IMR-90 (cell line): ENCODE measurements around the gene IFIT2. TPM values are rescaled to one million over a fixed set of nuclear protein-coding genes. Genes with fewer than 3 reads are reported as not detected.
A peak's percentile ranks its signal among the peaks of the same experiment; 100 is the strongest.

Source experiments
- ATAC-seq: fragments of 200-7000 bp; cut with Tn5 transposase; 2 replicates; pipeline ENCODE4 v1.9.1; 2020; ENCODE audit warnings: low read depth, mild to moderate bottlenecking, moderate library complexity
- BruUV-seq: library from RNA; stranded (reverse); fragments of 400-500 nt; replicated peaks from 2 replicates; lab custom pipeline; 2021; lab: Mats Ljungman, UMichigan
- CTCF ChIA-PET: fragments of 300-600 bp; formaldehyde crosslinking; extraction: SDS; loops from one replicate; lab custom pipeline; 2021; ENCODE audit warnings: antibody characterized with exemption; lab: Yijun Ruan, JAX
- POLR2A ChIA-PET: fragments of 300-600 bp; sonication (Branson Sonifier 250); formaldehyde crosslinking; loops from one replicate; lab custom pipeline; 2022; ENCODE audit warnings: antibody characterized with exemption; ENCODE audit not compliant: unreplicated experiment; lab: Charles Lee
- DNase-seq: peaks from one replicate; pipeline ENCODE4 v3.0.0; 2013
- H2AFZ ChIP-seq: replicated peaks from 2 replicates; pipeline ENCODE3; 2013; ENCODE audit warnings: low read length, mild to moderate bottlenecking; ENCODE audit not compliant: poor library complexity
- H2AK5ac ChIP-seq: 2 replicates; pipeline ENCODE4 v1.6.1; 2013; ENCODE audit warnings: low read depth, low read length, inconsistent platforms
- H2AK9ac ChIP-seq: replicated peaks from 2 replicates; pipeline ENCODE3; 2013; ENCODE audit warnings: mild to moderate bottlenecking, low read depth, low read length, moderate library complexity; ENCODE audit not compliant: poor library complexity
- H2BK120ac ChIP-seq: 2 replicates; pipeline ENCODE4 v1.6.1; 2013; ENCODE audit warnings: low read depth, low read length, inconsistent platforms
- H2BK15ac ChIP-seq: 3 replicates; pipeline ENCODE4 v1.6.1; 2013; ENCODE audit warnings: low read depth, low read length, inconsistent platforms
- H2BK20ac ChIP-seq: 2 replicates; pipeline ENCODE4 v1.6.1; 2013; ENCODE audit warnings: low read depth, mild to moderate bottlenecking, inconsistent platforms, low read length, moderate library complexity
- H2BK5ac ChIP-seq: 2 replicates; pipeline ENCODE4 v1.6.1; 2013; ENCODE audit warnings: mild to moderate bottlenecking, low read depth, low read length, inconsistent platforms; ENCODE audit not compliant: poor library complexity, severe bottlenecking
- H3K14ac ChIP-seq: replicated peaks from 2 replicates; pipeline ENCODE4 v1.6.1; 2013; ENCODE audit warnings: low read depth, low read length, inconsistent platforms
- H3K18ac ChIP-seq: 2 replicates; pipeline ENCODE4 v1.6.1; 2013; ENCODE audit warnings: low read depth, low read length, control low read depth
- H3K23ac ChIP-seq: 2 replicates; pipeline ENCODE4 v1.6.1; 2013; ENCODE audit warnings: low read depth, low read length, inconsistent platforms
- H3K27ac ChIP-seq: 2 replicates; pipeline ENCODE4 v1.5.1; 2013; ENCODE audit warnings: mild to moderate bottlenecking, control low read depth, low read length; ENCODE audit not compliant: insufficient read depth
- H3K27me3 ChIP-seq: 2 replicates; pipeline ENCODE4 v1.6.1; 2013; ENCODE audit warnings: low read length; ENCODE audit not compliant: control insufficient read depth, insufficient read depth
- H3K36me3 ChIP-seq: 2 replicates; pipeline ENCODE4 v1.6.1; 2013; ENCODE audit warnings: low read length, mixed read lengths; ENCODE audit not compliant: control insufficient read depth, insufficient read depth
- H3K4ac ChIP-seq: 2 replicates; pipeline ENCODE4 v1.6.1; 2013; ENCODE audit warnings: low read depth, low read length, inconsistent platforms
- H3K4me1 ChIP-seq: 2 replicates; pipeline ENCODE4 v1.6.1; 2013; ENCODE audit warnings: low read length, mixed read lengths; ENCODE audit not compliant: control insufficient read depth, insufficient read depth
- H3K4me2 ChIP-seq: 2 replicates; pipeline ENCODE4 v1.6.1; 2013; ENCODE audit warnings: low read depth, mild to moderate bottlenecking, control low read depth, low read length, moderate library complexity
- H3K4me3 ChIP-seq: 2 replicates; pipeline ENCODE4 v1.5.1; 2013; ENCODE audit warnings: low read depth, mild to moderate bottlenecking, control low read depth, low read length, moderate library complexity; ENCODE audit not compliant: insufficient read depth
- H3K56ac ChIP-seq: 2 replicates; pipeline ENCODE4 v1.6.1; 2013; ENCODE audit warnings: low read length, inconsistent platforms; ENCODE audit not compliant: insufficient read depth; ENCODE audit errors: extremely low read depth
- H3K79me1 ChIP-seq, 2 experiments: 2 replicates each; pipeline ENCODE4 v1.6.1; 2013; ENCODE audit warnings: low read length in 2 of 2, inconsistent platforms in 1 of 2, low read depth in 1 of 2
- H3K9ac ChIP-seq: 2 replicates; pipeline ENCODE4 v1.6.1; 2013; ENCODE audit warnings: low read depth, low read length, control low read depth
- H3K9me1 ChIP-seq: 2 replicates; pipeline ENCODE4 v1.6.1; 2013; ENCODE audit warnings: low read length, inconsistent platforms; ENCODE audit not compliant: insufficient read depth
- H3K9me3 ChIP-seq: 2 replicates; pipeline ENCODE4 v1.6.1; 2013; ENCODE audit warnings: low read length; ENCODE audit not compliant: control insufficient read depth, insufficient read depth
- H4K20me1 ChIP-seq: 2 replicates; pipeline ENCODE4 v1.6.1; 2013; ENCODE audit warnings: low read length, inconsistent platforms; ENCODE audit not compliant: insufficient read depth
- H4K5ac ChIP-seq: 2 replicates; pipeline ENCODE4 v1.6.1; 2013; ENCODE audit warnings: mild to moderate bottlenecking, low read depth, low read length, control low read depth
- H4K8ac ChIP-seq, 2 experiments: 2 replicates each; pipeline ENCODE4 v1.6.1; 2013; ENCODE audit warnings: low read depth in 2 of 2, low read length in 2 of 2, control low read depth in 1 of 2, inconsistent platforms in 1 of 2
- H4K91ac ChIP-seq: 2 replicates; pipeline ENCODE4 v1.6.1; 2013; ENCODE audit warnings: low read depth, low read length, inconsistent platforms; ENCODE audit not compliant: insufficient read depth
- BHLHE40 ChIP-seq: fragments of 150-350 bp; IDR thresholded peaks from 2 replicates; pipeline ENCODE4 v1.6.1; 2016; ENCODE audit warnings: mild to moderate bottlenecking, low read depth, low read length
- CEBPB ChIP-seq: IDR thresholded peaks from 2 replicates; pipeline ENCODE4 v1.6.1; 2012; ENCODE audit warnings: low read depth, low read length, improper control_type of control experiment
- CTCF ChIP-seq: conservative IDR thresholded peaks from 2 replicates; pipeline ENCODE4 v1.5.1; 2012; ENCODE audit warnings: mild to moderate bottlenecking, low read depth, low read length, improper control_type of control experiment
- ELK1 ChIP-seq: fragments of 150-350 bp; IDR thresholded peaks from 2 replicates; pipeline ENCODE4 v1.6.1; 2016; ENCODE audit warnings: low read depth, mild to moderate bottlenecking, low read length, moderate library complexity, borderline replicate concordance
- MAFK ChIP-seq: IDR thresholded peaks from 2 replicates; pipeline ENCODE4 v1.6.1; 2012; ENCODE audit warnings: low read depth, low read length, improper control_type of control experiment
- MXI1 ChIP-seq: IDR thresholded peaks from 2 replicates; pipeline ENCODE4 v1.6.1; 2012; ENCODE audit warnings: low read depth, mild to moderate bottlenecking, low read length, moderate library complexity, borderline replicate concordance
- NFE2L2 ChIP-seq: fragments of 150-350 bp; IDR thresholded peaks from 2 replicates; pipeline ENCODE4 v1.6.1; 2016; ENCODE audit warnings: low read depth, mild to moderate bottlenecking, low read length
- RAD21 ChIP-seq: IDR thresholded peaks from 2 replicates; pipeline ENCODE4 v1.6.1; 2012; ENCODE audit warnings: low read length, improper control_type of control experiment
- RCOR1 ChIP-seq: IDR thresholded peaks from 2 replicates; pipeline ENCODE4 v1.6.1; 2012; ENCODE audit warnings: mild to moderate bottlenecking, low read length, improper control_type of control experiment; ENCODE audit not compliant: insufficient replicate concordance
- RFX5 ChIP-seq: IDR thresholded peaks from 2 replicates; pipeline ENCODE4 v1.8.0; 2012; ENCODE audit warnings: low read depth, mild to moderate bottlenecking, low read length, moderate library complexity
- USF2 ChIP-seq: fragments of 150-350 bp; IDR thresholded peaks from 2 replicates; pipeline ENCODE4 v1.6.1; 2017; ENCODE audit warnings: mild to moderate bottlenecking, antibody characterized with exemption, low read length, low read depth
- WGBS, 2 experiments: methylation state at CpG; one replicate each; pipeline versions ENCODE4 v1.1.5 to v1.1.7; 2013; ENCODE audit warnings: missing lambda C conversion rate in 2 of 2; ENCODE audit not compliant: insufficient read length in 1 of 2; ENCODE audit errors: extremely low coverage in 2 of 2; 5-methylcytosine and 5-hydroxymethylcytosine counted together
- dilution Hi-C: fragments of 300-500 bp; cut with HindIII; formaldehyde crosslinking; loops from one replicate; pipeline ENCODE4 v1.14.3; 2018; ENCODE audit warnings: low sequenced_read_pairs; ENCODE audit not compliant: unreplicated experiment
- in situ Hi-C: fragments of 300-500 bp; cut with MboI; formaldehyde crosslinking; loops from 3 replicates; pipeline ENCODE4 v1.14.3; 2019; ENCODE audit warnings: low sequenced_read_pairs, inconsistent platforms, mixed read lengths
- intact Hi-C: fragments of 100-400 bp; cut with micrococcal nuclease; formaldehyde crosslinking; loops from 2 replicates; pipeline ENCODE4 v1.10.0; 2022
- polyA plus RNA-seq, 3 experiments: library from polyadenylated mRNA; depleted of rRNA; stranded (reverse); fragments of >200 nt; gene quantifications; 2 replicates each; pipeline ENCODE4 v1.2.3, GENCODE V29; 2012; ENCODE audit warnings: low replicate concordance in 1 of 3
- total RNA-seq: library from RNA; depleted of rRNA; stranded (reverse); fragments of >200 nt; gene quantifications from 2 replicates; pipeline ENCODE4 v1.2.3, GENCODE V29; 2012

Gene IFIT2
- total and polyA plus RNA-seq, 2 of the 4 experiments (the other 2 are of a cell fraction), result 1.1 to 2.2 TPM

- intact Hi-C loops, result no loop called here
- no peak overlapping the region for H2BK120ac ChIP-seq
- peaks cover 6% of the 10 kb centered on the region; the same call in 1 of the 2 replicates for H3K9me1 ChIP-seq
- peaks cover 6% of the 10 kb centered on the region for H3K36me3 ChIP-seq
- H3K4me1 ChIP-seq, result peaks cover 15% of the 10 kb centered on the region
- H4K91ac ChIP-seq, result no peak overlapping the region
- no peak overlapping the region for H4K5ac ChIP-seq
- H2BK5ac ChIP-seq, result no peak overlapping the region
- ATAC-seq (no peak), DNase-seq (peak; percentile 73)
- H4K8ac ChIP-seq, result no peak overlapping the region
- H3K79me1 ChIP-seq, result peaks cover 9 to 18% of the 10 kb centered on the region in 2 experiments
- no peak overlapping the region for H3K18ac ChIP-seq
- no peak overlapping the region for H3K27ac ChIP-seq
- H2AFZ ChIP-seq, result no peak overlapping the region
- 0 out of 2 replicates have a peak overlapping the region, but pooled peaks have one; percentile 18 for H3K14ac ChIP-seq
- H2BK20ac ChIP-seq, result no peak overlapping the region
- TF ChIP-seq BHLHE40, result no peak
- no peak for TF ChIP-seq NFE2L2
- no peak for TF ChIP-seq CTCF
- no peak for TF ChIP-seq CEBPB
- TF ChIP-seq MAFK, result no peak
- TF ChIP-seq RFX5, result no peak
- no peak for TF ChIP-seq RCOR1
- TF ChIP-seq RAD21, result no peak
- TF ChIP-seq USF2, result no peak
- TF ChIP-seq MXI1, result no peak
- no peak for TF ChIP-seq ELK1
- no peak overlapping the region for H3K23ac ChIP-seq
- no peak overlapping the region for H3K4ac ChIP-seq
- H2AK5ac ChIP-seq, result peak overlapping the region; percentile 15; the same call in 1 of the 2 replicates
- CTCF ChIA-PET, result interaction anchor here (1.4 kb wide), 1 partner anchor 32 kb away, joined by 3 read pairs; no protein-coding TSS in a partner anchor
- no peak overlapping the region for H3K4me3 ChIP-seq
- no peaks in the 10 kb centered on the region for H4K20me1 ChIP-seq
- 100% methylated on average over 2 of the region's 6 CpGs; no CpG with 5 or more reads in 1 of the 2 experiments for WGBS, 2 experiments
- H2AK9ac ChIP-seq, result no peak overlapping the region
- H2BK15ac ChIP-seq, result no peak overlapping the region
- H3K4me2 ChIP-seq, result no peak overlapping the region
- H3K27me3 ChIP-seq, result no peaks in the 10 kb centered on the region
- no TSS peak for BruUV-seq
- dilution Hi-C loops, result no loop called here
- POLR2A ChIA-PET, result no interaction called here
- in situ Hi-C loops, result no loop called here
- no peak overlapping the region for H3K9ac ChIP-seq
- H3K9me3 ChIP-seq, result no peaks in the 10 kb centered on the region
- no peak overlapping the region for H3K56ac ChIP-seq
Measured at GRCh38 chr10:89337484-89337883, 35.6 kb downstream of the IFIT2 start.
